HG02798 (cell line): ENCODE results near the gene STRC.
A peak's percentile ranks its signal among the peaks of the same experiment; 100 is the strongest.
"Not testable (repeated sequence)": the region's sequence is repeated elsewhere in the genome, so short reads cannot be mapped to it uniquely, and the experiment has no call there.

Experiments
- ATAC-seq: cut with Tn5 transposase; IDR thresholded peaks from one replicate; pipeline ENCODE4 v1.9.1; 2021; ENCODE audit warnings: mild to moderate bottlenecking; ENCODE audit not compliant: unreplicated experiment, poor library complexity

The STRC gene

DNA sequence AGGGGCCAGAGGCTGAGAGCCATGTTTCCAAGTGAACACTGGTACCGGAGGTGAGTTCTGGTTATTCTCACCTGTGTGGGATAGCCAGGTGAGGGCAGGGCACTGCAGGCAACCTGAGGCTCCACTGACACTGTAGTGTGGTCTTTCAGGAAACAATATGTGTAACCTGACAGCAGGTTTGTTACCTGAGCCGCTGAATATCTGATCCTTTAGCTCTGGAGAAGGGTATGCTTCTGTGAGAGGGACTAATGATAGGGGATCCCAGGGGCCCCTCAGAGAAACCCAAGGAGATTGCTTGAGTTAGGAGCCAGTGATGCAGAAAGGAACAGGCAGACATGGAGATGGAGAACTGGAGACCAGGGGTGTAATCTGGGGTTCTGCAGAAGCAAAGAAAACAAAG, at the start of gene STRC:
Gene STRC (minus strand): TSS at position 101 of the 400 bp plus-strand sequence. CDS start 78 bp downstream, at position 23.
- ATAC-seq = not testable (repeated sequence)

GRCh38 chr15:43666177-43666576, 47.6 kb upstream of the STRC start:
- not testable (repeated sequence) for ATAC-seq

- not testable (repeated sequence) for ATAC-seq
Measured at GRCh38 chr15:43663333-43663732, 44.7 kb upstream of the STRC start.

- not testable (repeated sequence) for ATAC-seq
Measured at GRCh38 chr15:43662293-43662692, 43.7 kb upstream of the STRC start.

DNA sequence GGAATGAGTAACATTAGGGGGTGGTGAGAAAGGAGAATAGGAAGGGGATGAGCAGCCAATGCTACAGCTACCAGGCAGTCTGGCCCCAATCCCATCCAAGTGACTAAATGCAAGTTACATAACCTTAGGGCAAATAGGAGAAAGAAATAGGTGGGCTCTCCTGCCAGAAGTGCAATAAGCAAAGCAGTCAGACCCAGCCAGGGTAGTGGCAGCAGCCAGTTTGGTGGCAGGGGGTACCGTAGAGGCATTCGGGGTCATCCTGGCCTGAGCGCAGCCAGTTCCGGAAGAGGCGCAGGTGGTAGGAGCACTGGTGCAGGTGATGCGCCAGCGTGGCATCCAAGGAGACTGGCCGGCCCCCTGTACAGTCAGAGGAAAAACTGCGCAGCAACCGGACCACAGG, 41.1 kb upstream of the STRC start:
- not testable (repeated sequence) for ATAC-seq

DNA sequence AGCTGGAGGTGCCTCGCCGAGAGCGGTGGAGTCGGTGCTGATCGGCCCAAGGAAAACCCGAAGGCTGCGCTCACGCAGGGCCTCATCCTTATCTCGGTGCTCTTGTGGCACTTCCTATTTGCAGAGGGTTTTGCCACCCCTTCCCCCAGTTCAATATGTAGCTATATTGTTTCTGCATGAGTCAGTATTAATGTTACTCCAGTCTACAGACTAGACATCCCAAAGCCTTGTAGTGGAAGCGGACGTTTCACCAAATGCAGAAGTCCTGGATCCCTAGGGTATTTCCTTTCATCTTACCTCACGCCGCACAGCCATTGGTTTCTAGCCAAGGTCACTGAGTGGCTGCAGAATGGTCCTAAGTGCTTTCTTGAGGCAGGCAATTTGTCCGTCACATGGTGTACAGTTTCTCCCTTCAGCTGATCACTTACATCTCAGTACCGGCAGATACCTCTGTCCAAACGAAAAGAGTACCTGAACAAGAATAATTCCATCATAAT, 30.9 kb upstream of the STRC start:
- ATAC-seq = not testable (repeated sequence)

DNA sequence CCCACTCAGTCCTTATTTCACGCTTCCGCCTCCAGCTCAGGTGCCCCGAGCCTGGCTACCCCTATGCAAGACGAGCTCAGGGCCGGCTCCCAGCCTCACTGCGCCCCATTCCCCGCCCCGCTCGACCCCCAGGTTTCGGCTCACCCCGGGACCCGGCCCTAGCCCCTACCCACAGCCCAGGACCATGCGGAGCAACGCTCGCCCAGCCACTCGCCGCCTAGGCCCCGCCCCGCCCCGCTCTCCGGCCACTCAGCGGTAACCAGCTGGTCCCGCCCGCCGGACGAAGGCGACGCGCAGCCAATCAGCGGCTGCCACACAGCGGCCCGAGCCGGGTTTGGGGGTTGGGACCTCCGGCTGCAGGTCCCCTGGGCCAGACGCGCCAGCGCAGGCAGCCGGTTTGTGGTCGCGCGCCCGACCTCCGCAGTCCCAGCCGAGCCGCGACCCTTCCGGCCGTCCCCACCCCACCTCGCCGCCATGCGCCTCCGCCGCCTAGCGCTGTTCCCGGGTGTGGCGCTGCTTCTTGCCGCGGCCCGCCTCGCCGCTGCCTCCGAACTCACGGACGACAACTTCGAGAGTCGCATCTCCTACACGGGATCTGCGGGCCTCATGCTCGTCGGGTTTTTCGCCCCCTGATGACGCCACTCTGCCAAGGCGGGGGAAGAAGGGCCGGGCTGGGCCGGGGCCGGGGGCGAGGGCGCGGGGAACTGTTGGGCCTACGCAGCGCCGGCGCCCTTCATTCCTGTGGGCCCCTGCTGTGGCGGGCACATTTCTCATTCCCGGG, 30.2 kb upstream of the STRC start, which contains the start of gene CATSPER2:
Gene CATSPER2 (minus strand): TSS at position 196 of the 781 bp plus-strand sequence. CDS start 783 bp downstream, outside the sequence.
- no peak for ATAC-seq

- peak; percentile 70 for ATAC-seq
Measured at GRCh38 chr15:43638464-43639204, 20.0 kb upstream of the STRC start.

GRCh38 chr15:43626937-43627336, 8.3 kb upstream of the STRC start:
- not testable (repeated sequence) for ATAC-seq

DNA sequence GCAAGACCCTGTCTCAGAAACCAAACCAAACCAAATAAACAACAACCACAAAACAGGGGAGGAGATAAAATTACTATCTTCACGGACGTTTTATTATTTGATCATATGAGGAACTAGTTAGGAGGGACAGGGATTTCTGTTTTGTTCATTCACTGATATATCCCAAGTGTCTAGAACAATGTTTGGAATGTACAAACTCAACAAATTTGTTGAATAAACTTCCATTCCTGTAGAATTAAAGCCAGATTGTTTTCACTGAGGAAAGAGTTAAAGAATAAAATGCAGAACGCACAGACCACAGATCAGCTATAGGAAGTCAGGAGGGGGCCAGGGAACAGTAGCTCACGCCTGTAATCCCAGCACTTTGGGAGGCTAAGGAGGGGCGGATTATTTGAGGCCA, 6.5 kb upstream of the STRC start:
- no peak for ATAC-seq

GRCh38 chr15:43622068-43622799, 3.6 kb upstream of the STRC start:
- ATAC-seq = not testable (repeated sequence)

DNA sequence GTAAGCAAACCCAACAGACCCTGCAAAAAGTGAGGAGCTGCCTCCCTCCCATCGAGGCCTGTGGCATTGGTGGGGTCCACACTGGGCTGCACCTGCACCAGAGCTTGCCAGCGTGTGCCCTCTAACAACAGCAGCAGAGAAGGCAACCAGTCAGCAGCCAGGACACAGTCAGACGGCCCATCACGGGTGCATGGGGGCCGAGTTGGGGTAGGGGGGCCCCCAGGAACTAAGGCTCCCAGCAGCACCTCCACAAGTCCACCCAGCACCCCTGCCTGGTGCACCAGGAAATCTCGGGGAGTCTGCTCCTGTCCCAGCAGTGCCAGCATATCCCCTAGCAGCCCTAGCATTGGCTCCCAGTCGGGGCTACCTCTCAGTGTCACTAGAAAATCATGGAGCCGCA, 850 bp downstream of the STRC start:
- not testable (repeated sequence) for ATAC-seq

DNA sequence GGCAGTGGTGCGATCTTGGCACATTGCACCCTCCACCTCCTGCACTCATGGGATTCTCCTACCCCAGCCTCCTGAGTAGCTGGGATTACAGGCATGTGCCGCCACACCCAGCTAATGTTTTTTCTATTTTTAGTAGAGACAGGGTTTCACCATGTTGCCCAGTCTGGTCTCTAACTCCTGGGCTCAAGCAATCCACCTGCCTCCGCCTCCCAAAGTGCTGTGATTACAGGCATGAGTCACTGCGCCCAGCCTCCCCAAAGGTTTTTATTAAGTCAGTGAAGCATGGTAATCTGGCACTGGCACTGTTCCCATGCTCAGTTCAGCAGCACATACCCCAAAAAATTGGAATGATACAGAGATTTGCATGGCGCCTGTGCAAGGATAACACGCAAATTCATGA, 16.4 kb downstream of the STRC start:
- not testable (repeated sequence) for ATAC-seq

DNA sequence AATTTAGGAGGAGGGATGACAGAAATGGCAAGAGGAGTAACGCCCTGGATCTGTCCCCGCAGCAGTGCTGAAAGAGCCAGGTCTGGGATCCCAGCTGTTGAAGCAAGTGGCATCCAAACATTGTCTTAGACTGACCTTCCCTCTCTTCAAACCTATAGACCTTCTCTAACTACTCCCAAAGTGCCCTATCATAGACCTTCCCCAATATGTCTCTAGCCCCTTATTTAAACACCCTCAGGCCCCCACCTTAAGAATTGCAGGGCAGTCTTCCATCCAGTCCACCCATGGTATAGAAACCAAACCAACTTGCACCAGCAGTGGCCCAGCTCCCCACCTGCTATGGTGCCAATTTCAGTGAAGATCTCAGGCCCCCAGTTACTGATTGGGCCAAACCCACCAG, 18.4 kb downstream of the STRC start:
- not testable (repeated sequence) for ATAC-seq

DNA sequence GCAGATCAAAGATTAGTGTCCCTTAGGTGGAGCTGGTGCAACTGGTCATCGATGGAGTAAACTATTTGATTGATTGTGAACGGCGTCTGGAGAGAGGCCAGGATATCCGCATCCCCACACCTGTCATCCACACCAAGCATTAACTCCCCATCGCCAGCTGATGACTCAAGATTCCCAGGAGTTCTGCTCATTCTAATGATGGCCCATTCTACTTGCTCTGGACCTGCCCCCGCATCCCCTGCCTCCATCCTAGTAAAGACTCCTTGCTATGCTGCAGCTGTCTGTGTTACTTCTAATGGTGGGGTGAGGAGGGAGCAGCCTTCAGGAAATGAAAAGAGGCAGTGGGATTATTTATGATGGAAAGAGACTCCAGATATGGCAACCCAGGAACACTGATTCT, 19.5 kb downstream of the STRC start:
- ATAC-seq = not testable (repeated sequence)

DNA sequence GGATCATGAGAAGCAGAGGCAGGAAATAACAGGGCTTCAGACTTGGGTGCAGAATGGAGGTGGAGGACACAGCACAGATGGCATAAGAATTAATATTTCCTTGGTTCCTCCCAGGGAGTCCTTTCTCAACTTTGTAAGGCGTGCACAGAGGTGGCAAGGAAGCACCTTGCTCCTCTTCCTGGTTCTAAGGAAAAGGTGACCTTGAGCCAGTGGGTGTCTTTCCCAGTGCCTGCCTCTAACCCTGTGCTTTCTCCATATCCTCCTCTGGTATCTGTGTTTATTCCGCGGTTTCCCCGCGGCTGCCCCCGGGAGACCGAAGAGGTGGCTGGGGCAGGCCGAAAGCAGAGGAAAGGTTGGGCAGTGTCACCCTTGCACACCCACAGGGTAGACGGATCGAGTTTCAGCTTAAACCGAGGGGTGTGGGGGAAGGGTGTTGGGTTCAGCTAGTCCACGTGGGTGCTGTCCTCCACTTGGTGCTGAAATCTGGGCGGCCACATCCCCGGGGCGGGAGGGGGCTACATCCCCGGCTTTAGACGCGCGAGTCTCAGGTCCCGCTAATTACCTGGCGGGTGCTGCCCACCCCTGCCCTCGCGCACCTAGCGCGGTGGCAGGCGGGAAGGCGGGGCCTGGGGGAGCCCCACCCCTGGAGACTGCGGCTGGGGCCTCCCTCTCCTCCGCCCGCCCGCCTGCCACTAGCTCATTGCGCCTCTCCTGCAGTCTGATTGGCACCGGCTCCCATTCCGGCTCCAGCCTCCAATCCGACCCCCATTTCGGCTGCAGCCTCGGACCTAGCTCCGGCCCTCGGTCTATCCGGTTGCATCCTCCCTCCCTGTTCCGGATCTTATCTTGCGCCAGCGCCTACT, 25.0 kb downstream of the STRC start, which contains the start of gene CKMT1B:
Gene CKMT1B (plus strand): TSS at position 700 of the 863 bp plus-strand sequence. CDS start 192 bp downstream, outside the sequence.
- ATAC-seq = not testable (repeated sequence)

DNA sequence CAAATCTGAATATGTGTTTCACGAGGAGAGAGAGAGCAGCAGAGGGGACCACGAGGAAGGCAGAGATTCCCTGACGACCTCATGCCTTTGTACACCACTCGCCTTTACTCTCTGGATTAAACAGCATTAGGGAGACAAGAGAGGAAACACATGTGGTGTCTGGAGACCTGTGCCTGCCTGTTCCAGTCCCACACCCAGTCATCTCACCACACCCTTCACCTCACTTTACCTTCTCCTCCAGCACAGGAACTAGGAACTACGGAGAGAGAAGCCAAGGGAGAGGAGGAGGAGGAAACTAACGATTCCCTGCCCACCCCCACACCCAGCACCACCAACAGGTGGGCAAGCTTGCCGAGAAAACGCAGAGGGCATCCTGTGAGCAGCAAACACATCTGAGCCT, 25.8 kb downstream of the STRC start:
- ATAC-seq = not testable (repeated sequence)

DNA sequence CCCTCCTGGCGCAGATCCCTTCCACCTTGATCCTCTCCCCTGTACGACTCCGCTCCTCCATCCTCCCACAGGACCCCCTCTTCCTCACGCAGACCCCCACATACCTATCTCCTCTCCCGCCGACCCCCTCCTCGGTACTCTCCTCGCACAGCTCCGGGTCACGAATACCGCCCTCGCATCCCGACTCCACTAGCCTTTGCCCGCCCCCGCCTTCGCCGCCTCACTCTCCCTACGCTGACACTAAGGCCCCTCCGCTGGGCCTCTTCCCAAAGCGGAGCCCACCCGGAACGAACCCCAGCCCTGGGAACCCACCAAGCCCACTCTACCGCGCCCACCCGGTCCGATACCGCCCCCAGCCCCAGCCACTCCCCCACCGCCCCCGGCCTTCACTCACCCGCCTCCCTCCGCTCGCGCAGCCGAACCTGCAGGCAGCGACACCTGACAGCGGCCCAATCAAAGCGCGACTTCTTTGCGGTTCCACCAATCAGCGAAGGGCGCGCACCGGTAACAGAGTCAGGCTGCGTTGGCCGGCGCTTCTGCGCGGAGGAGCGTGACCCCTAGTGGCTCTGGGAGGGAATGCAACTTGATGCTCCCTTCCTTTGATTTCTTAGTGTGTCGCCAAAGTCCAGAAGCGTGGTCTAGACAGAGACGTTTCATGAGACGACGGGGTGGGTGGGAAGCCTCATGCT, 28.7 kb downstream of the STRC start, which contains the start of gene PPIP5K1:
Gene PPIP5K1 (minus strand): TSS at position 431 of the 689 bp plus-strand sequence. CDS start 5,704 bp downstream, outside the sequence.
- ATAC-seq = peak; percentile 98

GRCh38 chr15:43574607-43575006, 44.0 kb downstream of the STRC start:
- ATAC-seq = not testable (repeated sequence)
